Pancreas (tissue), 10 donors: ENCODE data around the gene SMARCA2. TPM values are rescaled to one million over a fixed set of nuclear protein-coding genes. Genes with fewer than 3 reads are reported as not detected.

Experiments
- ATAC-seq, 4 donors: fragments of 200-7000 bp; cut with Tn5 transposase; one replicate each; pipeline versions ENCODE4 v1.8.0 to v1.9.1; 2020; ENCODE audit warnings: mild to moderate bottlenecking in 4 of 4, moderate library complexity in 4 of 4
- DNase-seq, 6 donors: peaks; one replicate each; pipeline ENCODE4 v3.0.0-alpha.2; 2020
- FAIRE-seq: peaks from 2 replicates; lab custom pipeline; 2012; peaks lifted over from hg19 to GRCh38; lab: Jason Lieb, UNC
- H3K27ac ChIP-seq, 4 donors: fragments of 200-600 bp; sonication (generic); 1 replicate in 3 of 4; 2 replicates in 1 of 4; pipeline versions ENCODE4 v1.5.0 to v1.8.0; 2020
- H3K27me3 ChIP-seq, 4 donors: fragments of 200-600 bp; one replicate each; pipeline ENCODE4 v1.8.0; 2021
- H3K36me3 ChIP-seq, 3 donors: fragments of 200-600 bp; sonication (generic) in 1 of 3; one replicate each; pipeline versions ENCODE4 v1.5.0 to v1.8.0; 2020 to 2021
- H3K4me1 ChIP-seq, 3 donors: fragments of 200-600 bp; one replicate each; pipeline ENCODE4 v1.8.0; 2021
- H3K4me3 ChIP-seq, 4 donors: fragments of 200-600 bp; sonication (generic) in 2 of 4; one replicate each; pipeline versions ENCODE4 v1.5.0 to v1.8.0; 2020 to 2021
- H3K9me3 ChIP-seq, 4 donors: fragments of 200-600 bp; one replicate each; pipeline ENCODE4 v1.8.0; 2021
- CTCF ChIP-seq, 4 donors: fragments of 200-600 bp; sonication (generic) in 3 of 4; IDR thresholded peaks; one replicate each; pipeline versions ENCODE4 v1.5.0 to v1.8.0; 2021; ENCODE audit warnings: antibody characterized with exemption in 4 of 4
- WGBS, 2 donors: extraction: QIAGEN DNeasy Blood & Tissue Kit; methylation state at CpG; one replicate each; pipeline ENCODE4 v1.1.7; 2013; 5-methylcytosine and 5-hydroxymethylcytosine counted together
- intact Hi-C, 3 donors: fragments of 100-400 bp; cut with DNase I; formaldehyde crosslinking; loops; one replicate each; pipeline versions ENCODE4 v1.11.1 to v1.14.2; 2022
- polyA plus RNA-seq, 2 donors: library from polyadenylated mRNA; stranded (reverse); fragments of 200-250 nt; gene quantifications; one replicate each; pipeline ENCODE4 v1.2.3, GENCODE V29; 2013
- total RNA-seq, 6 donors: library from RNA; stranded (reverse); fragmentation: NEBNext Ultra II Directional in 4 of 6; extraction: Animal tissue kit (Norgen Biotek cat#: 25700) in 4 of 6; gene quantifications; one replicate each; pipeline versions ENCODE4 v1.2.1 to v1.2.4, GENCODE V29; 2021 to 2023
- donor health status: healthy with polysubstance abuse.
- donor health status: DM: no; HTN: no; CAD: no; lungs with moderate emphysema.
- donor health status: DM: no; HTN: no; CAD: no.
- donor health status: control.
- donor health status: control.
- donor health status: Bipolar disorder and iron deficiency.
- donor health status: DM: yes; HTN: yes; CAD: no.
- donor health status: DM: no; HTN: no; CAD: no.
- donor health status: DM: no; HTN: no; CAD: no.
- donor health status: DM: yes; HTN: yes; CAD: no.

The SMARCA2 gene
- total and polyA plus RNA-seq, 8 donors = 21.7 to 91.4 (median 64.6) TPM

- no peaks in the 10 kb centered on the region for H3K27me3 ChIP-seq
- no peaks in the 10 kb centered on the region for H3K9me3 ChIP-seq
- no peak overlapping the region for H3K27ac ChIP-seq
- H3K4me3 ChIP-seq = no peak overlapping the region
- H3K4me1 ChIP-seq = peaks cover 0 to 14% (median 4%) of the 10 kb centered on the region in 3 donors
- TF ChIP-seq CTCF (IDR thresholded peaks at IDR 0.05) = no peak
- intact Hi-C loops = no loop called here
- H3K36me3 ChIP-seq = peaks cover 0 to 42% (median 8%) of the 10 kb centered on the region in 3 donors
- no peak for DNase-seq
- ATAC-seq = peak in 2 of 4 donors; percentile 44 to 52
- 69 to 73% methylated on average over 3 of the region's 3 CpGs for WGBS, 2 donors
- FAIRE-seq = peak; percentile 26
Observed at GRCh38 chr9:2120926-2121689, 106.0 kb downstream of the SMARCA2 start.

- intact Hi-C loops = no loop called here
- FAIRE-seq (no peak), ATAC-seq (no peak), DNase-seq (no peak)
- H3K4me1 ChIP-seq = peaks cover 9 to 24% (median 9%) of the 10 kb centered on the region in 3 donors
- no peak overlapping the region for H3K27ac ChIP-seq
- H3K36me3 ChIP-seq = peaks cover 0 to 40% (median 8%) of the 10 kb centered on the region in 3 donors
- WGBS, 2 donors = 95% methylated on average over 3 of the region's 3 CpGs
- TF ChIP-seq CTCF (IDR thresholded peaks at IDR 0.05) = no peak
- H3K4me3 ChIP-seq = no peak overlapping the region
- no peaks in the 10 kb centered on the region for H3K9me3 ChIP-seq
- H3K27me3 ChIP-seq = no peaks in the 10 kb centered on the region
Observed at GRCh38 chr9:2122299-2122698, 107.2 kb downstream of the SMARCA2 start.

DNA sequence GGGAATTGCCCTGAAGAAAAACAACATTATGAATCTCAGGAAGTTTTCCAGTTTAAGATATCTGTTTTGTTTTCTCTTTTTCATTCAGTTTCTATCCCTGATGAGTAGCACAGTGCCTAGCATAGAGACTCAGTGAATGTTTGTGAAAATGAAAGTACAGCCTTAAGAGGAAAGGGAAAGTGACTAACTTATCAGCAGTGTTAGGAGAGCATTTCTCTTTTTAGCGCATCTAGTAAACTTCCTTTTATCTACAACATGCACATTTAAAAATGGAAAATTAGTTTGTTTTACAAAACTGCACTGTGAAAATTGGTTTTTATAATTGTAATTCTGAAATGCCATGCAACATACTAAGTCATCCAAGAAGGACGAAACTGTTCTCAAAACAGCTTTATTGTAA lies 110.8 kb downstream of the SMARCA2 start:
- DNase-seq (no peak), ATAC-seq (peak in 3 of 4 donors; percentile 49 to 78 (median 77))
- 35 to 40% methylated on average over 2 of the region's 2 CpGs for WGBS, 2 donors

GRCh38 chr9:2126331-2126803 lies 111.2 kb downstream of the SMARCA2 start:
- peaks cover 0 to 16% (median 0%) of the 10 kb centered on the region in 3 donors for H3K36me3 ChIP-seq
- no peaks in the 10 kb centered on the region for H3K9me3 ChIP-seq
- FAIRE-seq (peak; percentile 9), DNase-seq (no peak), ATAC-seq (peak in 3 of 4 donors; percentile 40 to 60 (median 59))
- TF ChIP-seq CTCF (IDR thresholded peaks at IDR 0.05) = no peak
- H3K27me3 ChIP-seq = no peaks in the 10 kb centered on the region
- no peak overlapping the region for H3K4me3 ChIP-seq
- intact Hi-C loops = no loop called here
- 33 to 43% methylated on average over 4 of the region's 4 CpGs for WGBS, 2 donors
- H3K4me1 ChIP-seq = peaks cover 9 to 20% (median 10%) of the 10 kb centered on the region in 3 donors
- peak overlapping the region in 1 of 4 donors; percentile 33 for H3K27ac ChIP-seq

More for the DNA sequence above, 110.8 kb downstream of the SMARCA2 start:
- Histone ChIP-seq H3K27me3 (no peaks in the 10 kb centered on the region), H3K4me1 (peaks cover 9 to 24% (median 10%) of the 10 kb centered on the region in 3 donors), H3K9me3 (no peaks in the 10 kb centered on the region), H3K27ac (peak overlapping the region in 1 of 4 donors; percentile 33), H3K4me3 (no peak overlapping the region), H3K36me3 (peaks cover 0 to 16% (median 0%) of the 10 kb centered on the region in 3 donors)
- no peak for TF ChIP-seq CTCF (IDR thresholded peaks at IDR 0.05)
- no peak for FAIRE-seq
- intact Hi-C loops = no loop called here
